ENCODE results near the gene SPACA5.
A peak's percentile ranks its signal among the peaks of the same experiment; 100 is the strongest.
"Not testable (repeated sequence)": the region's sequence is repeated elsewhere in the genome, so short reads cannot be mapped to it uniquely, and the experiment has no call there.

Gene SPACA5

DNA sequence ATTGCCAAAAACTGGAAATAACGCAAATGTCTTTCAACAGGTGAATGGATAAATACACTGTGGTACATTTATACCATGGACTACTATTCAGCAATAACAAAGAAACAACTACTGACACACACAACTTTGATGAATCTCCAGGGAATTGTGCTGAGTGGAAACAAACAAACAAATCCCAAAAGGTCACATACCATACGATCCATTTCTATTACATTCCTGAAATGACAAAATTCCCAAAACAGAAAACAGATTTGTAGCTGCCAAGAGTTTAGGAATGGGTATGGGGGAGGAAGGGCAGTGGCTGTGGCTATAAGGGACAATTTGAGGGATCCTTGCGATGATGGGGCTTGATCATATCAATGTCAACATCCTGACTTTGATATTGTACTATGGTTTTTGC, 5.5 kb upstream of the SPACA5 start:
- H3K9ac ChIP-seq (ENCODE audit: low read length): no peak overlapping the region
- H3K27me3 ChIP-seq (ENCODE audit: control insufficient read depth, insufficient read depth, low read length): no peaks in the 10 kb centered on the region
- peaks cover 14% of the 10 kb centered on the region; the same call in 1 of the 2 replicates for H3K9me3 ChIP-seq (ENCODE audit: control insufficient read depth, insufficient read depth, low read depth, low read length)
- no peak overlapping the region for H3K4me3 ChIP-seq (ENCODE audit: low read depth, low read length)
- H3K4me1 ChIP-seq (ENCODE audit: control insufficient read depth, insufficient read depth, low read length): no peaks in the 10 kb centered on the region
- peaks cover 7% of the 10 kb centered on the region; the same call in 1 of the 2 replicates for H3K36me3 ChIP-seq (ENCODE audit: control insufficient read depth, insufficient read depth, low read length)
- no peak overlapping the region for H3K27ac ChIP-seq (ENCODE audit: low read depth, low read length)

DNA sequence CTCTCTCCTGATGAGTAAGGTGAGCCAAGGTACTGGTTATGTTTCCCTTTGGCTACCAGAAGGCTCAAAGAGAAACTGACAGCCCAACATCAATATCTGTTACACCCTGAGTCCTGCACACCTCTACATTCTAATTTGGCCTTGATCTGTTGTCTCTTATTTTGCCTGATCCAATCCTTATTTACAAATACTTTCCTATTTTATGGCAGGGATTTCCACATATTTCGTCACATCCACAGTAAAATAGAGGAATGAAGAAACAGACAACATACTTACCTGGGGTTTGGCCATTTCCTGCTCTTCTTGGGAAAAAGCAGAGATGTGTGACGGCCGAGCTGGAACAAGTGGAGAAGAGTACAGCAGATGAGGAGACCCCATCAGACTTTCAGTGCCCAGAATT, 4.5 kb upstream of the SPACA5 start:
- Histone ChIP-seq H3K27me3 (ENCODE audit: control insufficient read depth, insufficient read depth, low read length) (no peaks in the 10 kb centered on the region), H3K27ac (ENCODE audit: low read depth, low read length) (no peak overlapping the region), H3K36me3 (ENCODE audit: control insufficient read depth, insufficient read depth, low read length) (no peaks in the 10 kb centered on the region), H3K9ac (ENCODE audit: low read length) (no peak overlapping the region), H3K4me3 (ENCODE audit: low read depth, low read length) (peak overlapping the region; percentile 77; the same call in 1 of the 2 replicates), H3K9me3 (ENCODE audit: control insufficient read depth, insufficient read depth, low read depth, low read length) (peaks cover 9% of the 10 kb centered on the region; the same call in 1 of the 2 replicates), H3K4me1 (ENCODE audit: control insufficient read depth, insufficient read depth, low read length) (no peaks in the 10 kb centered on the region)

DNA sequence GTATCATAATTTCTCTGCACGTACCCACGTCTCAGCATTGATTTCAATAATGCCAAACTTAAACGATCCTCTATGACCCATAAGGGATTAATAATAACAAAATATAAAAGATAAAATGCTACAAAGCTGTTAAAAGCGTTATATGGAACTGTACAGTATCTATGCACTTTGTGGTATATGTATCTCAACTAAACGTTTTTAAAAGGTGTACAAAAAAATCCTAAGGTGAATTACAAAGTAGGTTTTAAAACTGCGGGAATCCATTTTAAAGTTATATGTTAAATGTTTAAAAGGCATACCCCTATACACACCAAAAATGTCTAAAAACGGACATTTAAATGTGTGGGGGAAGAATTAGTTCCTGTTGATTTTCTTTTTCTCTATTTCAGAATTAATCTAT, 3.9 kb upstream of the SPACA5 start:
- no peaks in the 10 kb centered on the region for H3K27me3 ChIP-seq (ENCODE audit: control insufficient read depth, insufficient read depth, low read length)
- H3K4me1 ChIP-seq (ENCODE audit: control insufficient read depth, insufficient read depth, low read length): no peaks in the 10 kb centered on the region
- H3K36me3 ChIP-seq (ENCODE audit: control insufficient read depth, insufficient read depth, low read length): no peaks in the 10 kb centered on the region
- no peak overlapping the region for H3K27ac ChIP-seq (ENCODE audit: low read depth, low read length)
- peaks cover 5% of the 10 kb centered on the region; the same call in 1 of the 2 replicates for H3K9me3 ChIP-seq (ENCODE audit: control insufficient read depth, insufficient read depth, low read depth, low read length)
- H3K9ac ChIP-seq (ENCODE audit: low read length): no peak overlapping the region
- H3K4me3 ChIP-seq (ENCODE audit: low read depth, low read length): peak overlapping the region; percentile 77

DNA sequence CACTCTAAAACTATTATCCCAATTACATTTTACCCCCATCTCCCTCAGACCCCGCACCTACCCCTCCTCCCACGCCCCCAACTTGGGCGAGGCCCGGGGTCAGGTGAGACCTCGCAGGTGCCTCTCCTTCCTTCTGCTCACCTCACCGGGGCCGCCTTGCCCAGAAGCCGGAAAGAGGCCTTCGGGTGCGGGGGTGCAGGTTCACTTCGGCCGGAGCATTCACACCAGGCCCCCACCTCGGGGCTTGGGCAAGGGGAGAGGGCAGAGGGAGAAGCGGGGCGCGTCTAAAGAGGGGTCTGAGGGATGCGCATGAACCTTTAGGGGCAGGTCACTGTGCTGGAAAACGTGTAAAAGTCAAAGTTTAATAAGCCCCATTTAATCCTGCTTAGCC, 3.4 kb upstream of the SPACA5 start:
- H3K4me1 ChIP-seq (ENCODE audit: control insufficient read depth, insufficient read depth, low read length): no peaks in the 10 kb centered on the region
- peaks cover 3% of the 10 kb centered on the region; the same call in 1 of the 2 replicates for H3K9me3 ChIP-seq (ENCODE audit: control insufficient read depth, insufficient read depth, low read depth, low read length)
- H3K27me3 ChIP-seq (ENCODE audit: control insufficient read depth, insufficient read depth, low read length): no peaks in the 10 kb centered on the region
- H3K4me3 ChIP-seq (ENCODE audit: low read depth, low read length): peak overlapping the region; percentile 77
- no peak overlapping the region for H3K27ac ChIP-seq (ENCODE audit: low read depth, low read length)
- peak overlapping the region; percentile 68 for H3K9ac ChIP-seq (ENCODE audit: low read length)
- no peaks in the 10 kb centered on the region for H3K36me3 ChIP-seq (ENCODE audit: control insufficient read depth, insufficient read depth, low read length)

DNA sequence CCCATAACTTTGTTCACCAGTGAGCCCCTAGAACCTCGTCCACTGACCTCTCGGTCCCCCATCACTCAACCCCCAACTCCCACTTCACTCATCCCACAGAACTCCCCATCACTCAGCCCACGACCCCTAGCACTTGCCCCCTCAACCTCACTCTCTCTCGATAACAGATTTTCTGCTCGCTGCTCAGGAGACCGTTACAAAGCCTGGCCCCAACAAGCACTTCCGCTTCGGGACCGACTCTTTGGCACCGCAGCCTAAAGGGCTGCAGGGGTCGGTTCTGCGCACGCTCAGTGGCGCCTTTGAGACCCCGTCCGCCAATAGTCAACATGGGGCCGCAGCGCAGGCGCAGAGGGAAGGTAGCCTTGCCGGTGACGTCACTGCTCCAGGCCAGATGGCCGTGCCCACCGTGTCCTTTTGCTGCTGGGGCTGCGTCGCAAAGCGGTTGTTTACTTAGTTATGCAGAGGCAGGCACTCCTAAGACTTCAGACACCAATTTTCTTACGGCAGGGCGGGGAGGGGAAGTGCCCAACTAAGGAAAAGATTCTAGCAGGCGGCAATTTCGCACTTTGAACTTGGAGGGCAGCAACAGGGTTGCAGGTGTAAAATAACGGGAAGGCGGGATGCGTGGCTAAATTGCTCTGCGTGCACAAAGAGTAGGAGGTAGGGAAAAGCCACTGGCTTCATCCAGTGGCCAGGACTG, 2.9 kb upstream of the SPACA5 start, which contains the start of gene ZNF182:
TSS of gene ZNF182 (minus strand) at position 232 of the 700 bp plus-strand sequence. CDS start 1,380 bp downstream, outside the sequence.
- Histone ChIP-seq H3K9ac (ENCODE audit: low read length) (peak within 1 kb of the TSS; percentile 68), H3K4me1 (ENCODE audit: control insufficient read depth, insufficient read depth, low read length) (no peaks in the 10 kb centered on the region)

DNA sequence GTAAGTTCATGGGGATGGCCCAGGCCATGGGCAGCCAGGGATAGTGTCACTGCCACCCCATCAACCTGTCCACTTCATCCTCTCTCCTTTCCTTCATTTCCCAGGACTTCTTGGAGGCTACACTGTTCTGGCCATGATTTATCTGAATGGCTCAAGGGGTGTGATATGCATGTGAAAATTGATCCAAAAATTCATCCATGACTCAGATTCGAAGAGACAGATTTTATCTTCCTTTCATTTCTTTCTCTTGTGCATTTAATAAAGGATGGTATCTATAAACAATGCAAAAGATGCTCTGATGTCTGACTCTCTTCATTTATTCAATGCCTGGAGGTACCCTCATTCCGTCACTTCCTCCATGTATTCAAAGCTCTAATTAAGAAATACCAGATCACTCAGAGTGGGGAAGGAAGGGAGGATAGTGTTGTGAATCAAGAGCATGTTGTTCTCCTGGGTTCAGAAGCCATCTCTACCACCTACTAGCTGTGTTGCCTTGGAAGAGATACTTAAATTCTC, 2.7 kb downstream of the SPACA5 start:
- H3K4me3 ChIP-seq (ENCODE audit: low read depth, low read length); H3K4me1 ChIP-seq (ENCODE audit: control insufficient read depth, insufficient read depth, low read length); H3K27ac ChIP-seq (ENCODE audit: low read depth, low read length); H3K9ac ChIP-seq (ENCODE audit: low read length); H3K9me3 ChIP-seq (ENCODE audit: control insufficient read depth, insufficient read depth, low read depth, low read length); H3K36me3 ChIP-seq (ENCODE audit: control insufficient read depth, insufficient read depth, low read length); H3K27me3 ChIP-seq (ENCODE audit: control insufficient read depth, insufficient read depth, low read length): not testable (repeated sequence)

More for the DNA sequence above, 2.9 kb upstream of the SPACA5 start, which contains the start of gene ZNF182:
- Histone ChIP-seq H3K4me3 (ENCODE audit: low read depth, low read length) (peak within 1 kb of the TSS; percentile 77), H3K27me3 (ENCODE audit: control insufficient read depth, insufficient read depth, low read length) (no peaks in the 10 kb centered on the region), H3K27ac (ENCODE audit: low read depth, low read length) (no peak within 1 kb of the TSS), H3K9me3 (ENCODE audit: control insufficient read depth, insufficient read depth, low read depth, low read length) (peaks cover 3% of the 10 kb centered on the region; the same call in 1 of the 2 replicates), H3K36me3 (ENCODE audit: control insufficient read depth, insufficient read depth, low read length) (no peaks in the 10 kb centered on the region)

DNA sequence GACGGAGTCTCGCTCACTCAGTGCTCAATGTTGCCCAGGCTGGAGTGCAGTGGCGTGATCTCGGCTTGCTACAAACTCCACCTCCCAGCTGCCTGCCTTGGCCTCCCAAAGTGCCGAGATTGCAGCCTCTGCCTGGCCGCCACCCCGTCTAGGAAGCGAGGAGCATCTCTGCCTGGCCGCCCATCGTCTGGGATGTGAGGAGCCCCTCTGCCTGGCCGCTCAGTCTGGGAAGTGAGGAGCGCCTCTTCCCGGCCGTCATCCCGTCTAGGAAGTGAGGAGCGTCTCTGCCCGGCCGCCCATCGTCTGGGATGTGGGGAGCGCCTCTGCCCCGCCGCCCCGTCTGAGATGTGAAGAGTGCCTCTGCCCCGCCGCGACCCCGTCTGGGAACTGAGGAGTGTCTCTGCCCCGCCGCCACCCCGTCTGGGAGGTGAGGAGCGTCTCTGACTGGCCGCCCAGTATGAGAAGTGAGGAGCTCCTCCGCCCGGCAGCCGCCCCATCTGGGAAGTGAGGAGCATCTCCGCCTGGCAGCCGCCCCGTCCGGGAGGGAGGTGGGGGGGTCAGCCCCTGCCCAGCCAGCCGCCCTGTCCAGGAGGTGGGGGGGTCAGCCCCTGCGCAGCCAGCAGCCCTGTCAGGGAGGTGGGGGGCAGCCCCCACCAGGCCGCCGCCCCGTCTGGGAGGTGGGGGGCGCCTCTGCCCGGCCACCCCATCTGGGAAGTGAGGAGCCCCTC, 10.0 kb downstream of the SPACA5 start:
- H3K9me3 ChIP-seq (ENCODE audit: control insufficient read depth, insufficient read depth, low read depth, low read length); H3K27ac ChIP-seq (ENCODE audit: low read depth, low read length); H3K4me1 ChIP-seq (ENCODE audit: control insufficient read depth, insufficient read depth, low read length): not testable (repeated sequence)

DNA sequence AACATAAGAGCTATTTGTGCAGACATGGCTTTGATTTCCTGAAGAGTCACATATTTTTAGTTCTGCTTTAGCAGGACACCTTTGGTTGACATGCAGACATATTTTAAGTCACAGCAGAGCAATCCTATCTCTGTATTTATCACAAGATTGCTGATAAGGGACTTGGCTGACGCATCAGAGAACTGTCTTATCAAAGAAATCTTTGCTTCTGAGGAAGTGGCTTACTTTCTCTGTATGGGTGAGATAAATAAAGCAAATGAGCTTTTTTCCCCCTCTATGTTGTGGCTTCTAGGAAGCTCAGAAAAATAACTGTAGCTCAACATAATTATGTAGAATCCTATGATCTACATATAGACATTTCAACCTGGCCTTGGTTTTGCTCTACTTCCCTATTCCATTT, 13.1 kb downstream of the SPACA5 start:
- H3K27me3 ChIP-seq (ENCODE audit: control insufficient read depth, insufficient read depth, low read length); H3K4me3 ChIP-seq (ENCODE audit: low read depth, low read length); H3K27ac ChIP-seq (ENCODE audit: low read depth, low read length); H3K36me3 ChIP-seq (ENCODE audit: control insufficient read depth, insufficient read depth, low read length); H3K4me1 ChIP-seq (ENCODE audit: control insufficient read depth, insufficient read depth, low read length); H3K9me3 ChIP-seq (ENCODE audit: control insufficient read depth, insufficient read depth, low read depth, low read length); H3K9ac ChIP-seq (ENCODE audit: low read length): not testable (repeated sequence)

More for the DNA sequence above, 10.0 kb downstream of the SPACA5 start:
- H3K36me3 ChIP-seq (ENCODE audit: control insufficient read depth, insufficient read depth, low read length); H3K4me3 ChIP-seq (ENCODE audit: low read depth, low read length); H3K27me3 ChIP-seq (ENCODE audit: control insufficient read depth, insufficient read depth, low read length); H3K9ac ChIP-seq (ENCODE audit: low read length): not testable (repeated sequence)

DNA sequence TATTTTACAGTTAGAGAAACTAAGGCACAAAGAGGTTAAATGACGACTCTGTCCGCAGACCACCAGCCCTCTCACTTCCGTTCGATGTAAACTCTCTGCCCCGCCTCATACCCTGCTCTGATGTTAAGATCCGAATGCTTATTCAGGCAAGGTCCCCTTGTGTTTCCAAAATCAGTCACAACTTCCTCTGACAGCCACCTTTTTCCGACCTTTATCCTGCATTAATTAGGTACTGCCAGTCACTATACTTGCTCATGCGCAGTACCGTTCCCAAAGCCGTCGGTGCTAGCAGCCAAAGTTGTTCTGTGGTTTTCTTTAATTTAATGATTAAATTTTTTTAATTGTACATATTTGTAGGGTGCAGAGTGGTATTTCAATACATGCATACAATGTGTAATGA, 13.7 kb downstream of the SPACA5 start:
- H3K27ac ChIP-seq (ENCODE audit: low read depth, low read length); H3K27me3 ChIP-seq (ENCODE audit: control insufficient read depth, insufficient read depth, low read length); H3K36me3 ChIP-seq (ENCODE audit: control insufficient read depth, insufficient read depth, low read length); H3K9me3 ChIP-seq (ENCODE audit: control insufficient read depth, insufficient read depth, low read depth, low read length); H3K9ac ChIP-seq (ENCODE audit: low read length); H3K4me1 ChIP-seq (ENCODE audit: control insufficient read depth, insufficient read depth, low read length): not testable (repeated sequence)
- H3K4me3 ChIP-seq (ENCODE audit: low read depth, low read length): peak overlapping the region; percentile 80

DNA sequence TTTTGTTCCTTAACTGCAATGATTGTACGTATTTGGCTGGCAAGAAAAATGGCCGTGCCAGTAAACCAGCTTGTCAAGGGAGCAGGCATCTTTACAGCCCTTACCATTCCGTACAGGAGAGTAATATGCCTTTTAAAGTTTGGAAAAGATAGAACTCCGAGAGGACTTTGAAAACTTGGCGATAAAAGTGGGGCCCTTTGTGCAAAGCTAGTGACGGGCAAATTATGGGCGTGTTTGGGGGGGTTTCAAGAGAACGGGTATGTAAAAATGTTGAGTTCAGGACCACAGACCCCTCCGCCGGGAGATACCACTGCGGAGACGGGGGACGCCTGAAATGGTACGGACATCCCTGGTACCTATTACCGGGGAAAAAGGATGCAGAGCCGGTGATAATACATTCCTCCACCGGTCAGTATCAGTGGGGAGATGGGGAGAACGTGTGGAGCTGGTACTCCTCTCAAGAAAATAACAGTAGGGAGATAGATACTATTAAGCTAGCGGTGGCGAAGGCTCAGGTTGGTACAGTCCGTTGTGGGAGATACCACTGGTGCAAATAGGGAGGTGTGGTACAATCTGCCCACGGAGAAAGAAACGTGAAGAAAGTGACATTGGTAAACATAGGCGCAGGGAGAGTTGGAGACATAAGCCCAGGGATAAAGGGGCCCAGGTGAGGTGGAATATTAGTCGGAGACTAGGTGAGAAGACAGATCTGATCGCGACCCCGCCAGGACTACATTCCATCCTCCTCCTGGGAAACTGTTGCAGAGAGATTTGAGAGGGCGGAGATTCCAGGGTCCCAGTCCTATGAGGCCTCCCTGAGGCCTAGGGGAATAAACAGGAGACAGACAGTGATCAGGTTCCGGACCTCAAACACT, 14.5 kb downstream of the SPACA5 start:
- H3K4me3 ChIP-seq (ENCODE audit: low read depth, low read length): peak overlapping the region; percentile 80
- no peaks in the 10 kb centered on the region for H3K36me3 ChIP-seq (ENCODE audit: control insufficient read depth, insufficient read depth, low read length)
- peak overlapping the region; percentile 98 for H3K27ac ChIP-seq (ENCODE audit: low read depth, low read length)
- H3K4me1 ChIP-seq (ENCODE audit: control insufficient read depth, insufficient read depth, low read length): no peaks in the 10 kb centered on the region
- H3K9ac ChIP-seq (ENCODE audit: low read length): peak overlapping the region; percentile 98
- peaks cover 10% of the 10 kb centered on the region for H3K9me3 ChIP-seq (ENCODE audit: control insufficient read depth, insufficient read depth, low read depth, low read length)
- no peaks in the 10 kb centered on the region for H3K27me3 ChIP-seq (ENCODE audit: control insufficient read depth, insufficient read depth, low read length)
